ENCODE measurements around the gene SLC32A1.

SLC32A1 gene

GRCh38 chr20:38770546-38770945 is 46.3 kb downstream of the SLC32A1 start (continued):
- TF ChIP-seq TSHZ2 (CRISPR knock-in tag; IDR thresholded peaks at IDR 0.05) (no peak), ISL1 (CRISPR knock-in tag; IDR thresholded peaks at IDR 0.05) (no peak), ZFP30 (CRISPR knock-in tag; IDR thresholded peaks at IDR 0.05) (no peak), CSDC2 (CRISPR knock-in tag; IDR thresholded peaks at IDR 0.05) (no peak)

- ATAC-seq: no peak
Measured at GRCh38 chr20:38770970-38771369, 46.7 kb downstream of the SLC32A1 start.

GRCh38 chr20:38771621-38772020 is 47.3 kb downstream of the SLC32A1 start:
- TF ChIP-seq BACH2 (CRISPR knock-in tag; IDR thresholded peaks at IDR 0.05; ENCODE audit: borderline replicate concordance): no peak
- no peak for TF ChIP-seq ZFP3 (CRISPR knock-in tag; IDR thresholded peaks at IDR 0.05)
- TF ChIP-seq RARB (CRISPR knock-in tag; IDR thresholded peaks at IDR 0.05): no peak
- no peak for TF ChIP-seq ZNF565 (CRISPR knock-in tag; conservative IDR thresholded peaks at IDR 0.05; ENCODE audit: low read depth)
- no peak for TF ChIP-seq ZNF70 (CRISPR knock-in tag; IDR thresholded peaks at IDR 0.05)
- TF ChIP-seq ZNF8 (CRISPR knock-in tag; IDR thresholded peaks at IDR 0.05): no peak
- TF ChIP-seq ARNTL (CRISPR knock-in tag; IDR thresholded peaks at IDR 0.05; ENCODE audit: borderline replicate concordance, low read depth): no peak
- TF ChIP-seq PPARA (CRISPR knock-in tag; IDR thresholded peaks at IDR 0.05; ENCODE audit: borderline replicate concordance): no peak
- no peak for TF ChIP-seq CSRNP3 (CRISPR knock-in tag; IDR thresholded peaks at IDR 0.05)
- no peak for TF ChIP-seq SNAI2 (CRISPR knock-in tag; IDR thresholded peaks at IDR 0.05)
- ATAC-seq: no peak

More at GRCh38 chr20:38770970-38771369, 46.7 kb downstream of the SLC32A1 start:
- TF ChIP-seq RARB (CRISPR knock-in tag; IDR thresholded peaks at IDR 0.05): no peak
- no peak for TF ChIP-seq CSDC2 (CRISPR knock-in tag; IDR thresholded peaks at IDR 0.05)
- TF ChIP-seq ARNTL (CRISPR knock-in tag; IDR thresholded peaks at IDR 0.05; ENCODE audit: borderline replicate concordance, low read depth): no peak
- no peak for TF ChIP-seq POU6F1 (CRISPR knock-in tag; IDR thresholded peaks at IDR 0.05; ENCODE audit: borderline replicate concordance, low read depth)
- TF ChIP-seq ZC3H10 (CRISPR knock-in tag; IDR thresholded peaks at IDR 0.05): no peak
- no peak for TF ChIP-seq PATZ1 (CRISPR knock-in tag; IDR thresholded peaks at IDR 0.05; ENCODE audit: borderline replicate concordance)
- TF ChIP-seq PPARA (CRISPR knock-in tag; IDR thresholded peaks at IDR 0.05; ENCODE audit: borderline replicate concordance): no peak

GRCh38 chr20:38774167-38774566 is 49.9 kb downstream of the SLC32A1 start:
- no peak for ATAC-seq

More at GRCh38 chr20:38774167-38774566, 49.9 kb downstream of the SLC32A1 start:
- TF ChIP-seq ZNF8 (CRISPR knock-in tag; IDR thresholded peaks at IDR 0.05) (peak; percentile 3; the same call in 1 of the 2 replicates), ISL1 (CRISPR knock-in tag; IDR thresholded peaks at IDR 0.05) (no peak), ZNF565 (CRISPR knock-in tag; conservative IDR thresholded peaks at IDR 0.05; ENCODE audit: low read depth) (no peak), TOX (CRISPR knock-in tag; IDR thresholded peaks at IDR 0.05; ENCODE audit: borderline replicate concordance) (no peak), ARNTL (CRISPR knock-in tag; IDR thresholded peaks at IDR 0.05; ENCODE audit: borderline replicate concordance, low read depth) (no peak), CSRNP3 (CRISPR knock-in tag; IDR thresholded peaks at IDR 0.05) (no peak)

Data from SK-N-SH treated with all-trans-retinoic acid at 6 μM for 48 hours (cell line).